ENCODE data around the gene STK26. TPM values are rescaled to one million over a fixed set of nuclear protein-coding genes. Genes with fewer than 3 reads are reported as not detected.

STK26 gene
- total RNA-seq: 10 to 100 TPM; 11.2 to 16.4 TPM
- polyA plus RNA-seq: 10 to 100 TPM in 1 of 2 donors, 1 to 10 TPM in 1; 9.1 to 10.9 TPM
- long read RNA-seq, donor 1, partial matches to known transcripts: 0 of 2 reads
- long read RNA-seq, donor 1, other reads (novel, unspliced or antisense): 0 of 2 reads
- long read RNA-seq, donor 2: 0 reads
- long read RNA-seq, donor 3, partial matches to known transcripts: 0 of 4 reads
- long read RNA-seq, donor 3, other reads (novel, unspliced or antisense): 0 of 4 reads
- long read RNA-seq, donor 4: 0 reads
- long read RNA-seq, donor 5, partial matches to known transcripts: 0 of 1 reads
- long read RNA-seq, donor 5, other reads (novel, unspliced or antisense): 0 of 1 reads

DNA sequence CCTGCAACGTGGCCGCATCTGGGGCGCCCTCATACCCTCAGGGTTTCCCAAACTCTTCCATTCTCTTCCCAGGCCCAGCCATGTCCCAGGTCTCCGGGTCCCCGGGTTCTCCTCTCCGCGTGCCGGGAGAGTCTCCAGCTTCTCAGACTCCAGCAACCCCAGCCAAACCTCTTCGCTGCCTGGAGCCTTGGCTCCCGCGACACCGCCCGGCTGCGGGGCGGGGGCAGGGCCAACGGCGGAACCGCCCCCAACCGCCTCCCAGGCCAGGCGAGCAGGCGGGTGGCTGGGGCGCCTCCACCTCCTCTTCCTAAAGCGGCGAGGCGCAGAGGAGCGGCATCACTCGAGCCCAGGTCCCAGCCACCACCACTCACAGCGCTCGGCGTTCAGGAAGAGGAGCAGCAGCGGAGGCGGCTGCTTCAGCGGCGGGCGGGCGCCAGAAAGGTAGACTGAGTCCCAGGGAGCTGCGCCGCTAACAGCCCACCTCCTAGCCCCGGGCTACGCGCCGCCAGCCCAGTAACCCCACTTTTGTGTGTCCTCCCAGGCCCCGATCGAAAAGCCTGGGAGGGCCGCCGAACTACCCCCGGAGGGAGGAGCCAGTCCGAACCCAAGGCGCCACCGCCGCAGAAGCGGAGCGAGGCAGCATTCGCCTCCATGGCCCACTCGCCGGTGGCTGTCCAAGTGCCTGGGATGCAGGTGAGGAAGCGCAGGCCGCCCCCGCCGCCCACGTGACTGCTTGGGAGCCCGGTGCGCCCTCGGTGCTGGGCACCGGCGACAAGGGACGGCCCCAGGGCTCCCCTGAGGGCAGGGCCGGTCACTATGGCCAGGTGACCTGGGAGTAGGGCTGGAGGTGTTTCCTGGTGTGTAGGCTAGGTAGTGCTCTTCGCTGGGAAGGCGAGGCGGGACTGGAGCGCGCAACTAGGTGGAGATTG, at the start of gene STK26:
Gene STK26 (plus strand): TSS at position 336 of the 929 bp plus-strand sequence. CDS start 316 bp downstream, at position 652.
- WGBS, 2 donors: 1 to 30% methylated on average over 26 to 73 of the region's 73 CpGs
- TF ChIP-seq, protein P1, sequence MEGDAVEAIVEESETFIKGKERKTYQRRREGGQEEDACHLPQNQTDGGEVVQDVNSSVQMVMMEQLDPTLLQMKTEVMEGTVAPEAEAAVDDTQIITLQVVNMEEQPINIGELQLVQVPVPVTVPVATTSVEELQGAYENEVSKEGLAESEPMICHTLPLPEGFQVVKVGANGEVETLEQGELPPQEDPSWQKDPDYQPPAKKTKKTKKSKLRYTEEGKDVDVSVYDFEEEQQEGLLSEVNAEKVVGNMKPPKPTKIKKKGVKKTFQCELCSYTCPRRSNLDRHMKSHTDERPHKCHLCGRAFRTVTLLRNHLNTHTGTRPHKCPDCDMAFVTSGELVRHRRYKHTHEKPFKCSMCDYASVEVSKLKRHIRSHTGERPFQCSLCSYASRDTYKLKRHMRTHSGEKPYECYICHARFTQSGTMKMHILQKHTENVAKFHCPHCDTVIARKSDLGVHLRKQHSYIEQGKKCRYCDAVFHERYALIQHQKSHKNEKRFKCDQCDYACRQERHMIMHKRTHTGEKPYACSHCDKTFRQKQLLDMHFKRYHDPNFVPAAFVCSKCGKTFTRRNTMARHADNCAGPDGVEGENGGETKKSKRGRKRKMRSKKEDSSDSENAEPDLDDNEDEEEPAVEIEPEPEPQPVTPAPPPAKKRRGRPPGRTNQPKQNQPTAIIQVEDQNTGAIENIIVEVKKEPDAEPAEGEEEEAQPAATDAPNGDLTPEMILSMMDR (IDR thresholded peaks at IDR 0.05; ENCODE audit: control extremely low read depth, extremely low read depth): no peak
- Histone ChIP-seq H3K27ac (ENCODE audit: low read depth in 1 of 2, low read length in 1 of 2) (peak within 1 kb of the TSS in 1 of 2 donors; percentile 75), H3K4me3 (peak within 1 kb of the TSS; percentile 44), H3K9me3 (ENCODE audit: control insufficient read depth in 4 of 4, insufficient read depth in 3 of 4, low read length in 3 of 4) (peaks cover 0 to 6% (median 0%) of the 10 kb centered on the region in 4 donors), H3K36me3 (ENCODE audit: control insufficient read depth in 4 of 4, insufficient read depth in 4 of 4, low read length in 4 of 4) (no peaks in the 10 kb centered on the region), H3K4me1 (ENCODE audit: control insufficient read depth in 5 of 5, insufficient read depth in 5 of 5, low read length in 5 of 5) (peaks cover 0 to 7% (median 0%) of the 10 kb centered on the region in 5 donors), H3K9ac (ENCODE audit: insufficient read depth in 1 of 2, low read length in 2 of 2) (peak within 1 kb of the TSS in 1 of 2 donors; percentile 5), H3K27me3 (ENCODE audit: control insufficient read depth in 3 of 3, insufficient read depth in 3 of 3, low read length in 2 of 3) (peaks cover 17 to 55% (median 41%) of the 10 kb centered on the region in 3 donors)
- DNase-seq (peak; percentile 59 to 82 (median 74)), ATAC-seq (ENCODE audit: insufficient read depth, low FRiP score) (peak; percentile 87)

DNA sequence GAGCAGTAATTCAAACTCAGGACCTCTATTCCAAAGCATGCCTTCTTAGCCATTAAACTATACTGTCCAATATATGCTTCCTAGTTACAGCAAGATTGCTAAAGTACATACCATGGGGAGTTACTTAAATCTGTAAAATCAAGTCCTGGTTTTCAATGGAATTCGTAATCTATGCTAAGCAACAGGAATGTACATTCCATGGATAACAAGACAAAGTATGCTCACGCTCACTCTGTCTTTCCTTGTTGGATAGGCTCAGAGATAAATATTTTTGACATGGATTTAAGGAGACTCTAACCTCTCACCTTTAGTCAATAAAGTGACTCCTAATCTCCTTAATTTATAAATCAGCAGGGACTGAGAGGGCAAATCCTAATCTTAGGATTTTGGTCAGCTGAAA, 47.3 kb upstream of the STK26 start:
- no peak overlapping the region for H3K27ac ChIP-seq (ENCODE audit: low read depth in 1 of 2, low read length in 1 of 2)
- H3K9me3 ChIP-seq (ENCODE audit: control insufficient read depth in 4 of 4, insufficient read depth in 3 of 4, low read length in 3 of 4): no peaks in the 10 kb centered on the region
- no peaks in the 10 kb centered on the region for H3K36me3 ChIP-seq (ENCODE audit: control insufficient read depth in 4 of 4, insufficient read depth in 4 of 4, low read length in 4 of 4)
- H3K4me3 ChIP-seq: no peak overlapping the region
- DNase-seq (no peak), ATAC-seq (ENCODE audit: insufficient read depth, low FRiP score) (no peak)
- H3K9ac ChIP-seq (ENCODE audit: insufficient read depth in 1 of 2, low read length in 2 of 2): no peak overlapping the region
- peaks cover 0 to 40% (median 33%) of the 10 kb centered on the region in 3 donors for H3K27me3 ChIP-seq (ENCODE audit: control insufficient read depth in 3 of 3, insufficient read depth in 3 of 3, low read length in 2 of 3)
- TF ChIP-seq, protein P1 (IDR thresholded peaks at IDR 0.05; ENCODE audit: control extremely low read depth, extremely low read depth): no peak
- WGBS, 2 donors: 68 to 77% methylated on average over 2 of the region's 2 CpGs
- no peaks in the 10 kb centered on the region for H3K4me1 ChIP-seq (ENCODE audit: control insufficient read depth in 5 of 5, insufficient read depth in 5 of 5, low read length in 5 of 5)

DNA sequence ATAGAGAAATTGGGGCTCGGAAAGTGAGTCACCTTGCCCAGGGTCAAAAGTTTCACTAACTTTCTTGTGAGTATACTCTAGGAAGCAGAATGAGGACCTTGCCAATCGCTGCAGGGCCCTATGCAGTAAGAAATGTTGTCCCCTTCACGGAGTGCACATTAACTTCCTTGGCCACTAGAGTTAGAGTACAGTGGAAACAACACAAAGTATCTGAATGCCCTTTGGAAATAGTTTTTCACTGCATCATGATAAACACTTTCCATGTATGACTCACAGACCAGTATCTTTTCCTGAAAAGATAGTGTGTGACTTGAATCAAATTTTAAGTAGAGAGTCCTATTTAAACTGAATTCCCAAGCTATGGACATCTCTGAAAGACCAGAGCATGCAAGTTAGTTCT, 45.5 kb upstream of the STK26 start:
- H3K4me3 ChIP-seq: no peak overlapping the region
- H3K36me3 ChIP-seq (ENCODE audit: control insufficient read depth in 4 of 4, insufficient read depth in 4 of 4, low read length in 4 of 4): no peaks in the 10 kb centered on the region
- H3K9ac ChIP-seq (ENCODE audit: insufficient read depth in 1 of 2, low read length in 2 of 2): no peak overlapping the region
- ATAC-seq (ENCODE audit: insufficient read depth, low FRiP score) (no peak), DNase-seq (no peak)
- 60 to 98% methylated on average over 3 of the region's 3 CpGs for WGBS, 2 donors
- no peak overlapping the region for H3K27ac ChIP-seq (ENCODE audit: low read depth in 1 of 2, low read length in 1 of 2)
- no peaks in the 10 kb centered on the region for H3K9me3 ChIP-seq (ENCODE audit: control insufficient read depth in 4 of 4, insufficient read depth in 3 of 4, low read length in 3 of 4)
- peaks cover 0 to 39% (median 33%) of the 10 kb centered on the region in 3 donors for H3K27me3 ChIP-seq (ENCODE audit: control insufficient read depth in 3 of 3, insufficient read depth in 3 of 3, low read length in 2 of 3)
- no peaks in the 10 kb centered on the region for H3K4me1 ChIP-seq (ENCODE audit: control insufficient read depth in 5 of 5, insufficient read depth in 5 of 5, low read length in 5 of 5)
- TF ChIP-seq, protein P1 (IDR thresholded peaks at IDR 0.05; ENCODE audit: control extremely low read depth, extremely low read depth): no peak
